NB4 (cell line): Measurements from ENCODE around the gene PDE11A.

Experiments
- DNase-seq: peaks from one replicate; pipeline ENCODE4 v3.0.0; 2010; ENCODE audit warnings: low read depth
- H3K4me3 ChIP-seq: one replicate; pipeline ENCODE4 v1.5.1; 2011; ENCODE audit warnings: mild to moderate bottlenecking, low read depth, low read length, moderate library complexity
- MYC ChIP-seq: IDR thresholded peaks from 2 replicates; pipeline ENCODE4 v1.6.1; 2011; ENCODE audit warnings: low read depth, low read length
- POLR2A ChIP-seq: IDR thresholded peaks from 2 replicates; pipeline ENCODE4 v1.6.1; 2011; ENCODE audit warnings: mild to moderate bottlenecking; ENCODE audit not compliant: insufficient read length; ENCODE audit errors: extremely low read depth
- TF ChIP-seq, protein P1 (sequence below): IDR thresholded peaks from 2 replicates; pipeline ENCODE4 v1.6.1; 2011; ENCODE audit warnings: low read depth, low read length
- TF ChIP-seq, protein P2 (sequence below): IDR thresholded peaks from one replicate; pipeline ENCODE4 v1.5.1; 2012; ENCODE audit warnings: low read depth, low read length

PDE11A gene

DNA sequence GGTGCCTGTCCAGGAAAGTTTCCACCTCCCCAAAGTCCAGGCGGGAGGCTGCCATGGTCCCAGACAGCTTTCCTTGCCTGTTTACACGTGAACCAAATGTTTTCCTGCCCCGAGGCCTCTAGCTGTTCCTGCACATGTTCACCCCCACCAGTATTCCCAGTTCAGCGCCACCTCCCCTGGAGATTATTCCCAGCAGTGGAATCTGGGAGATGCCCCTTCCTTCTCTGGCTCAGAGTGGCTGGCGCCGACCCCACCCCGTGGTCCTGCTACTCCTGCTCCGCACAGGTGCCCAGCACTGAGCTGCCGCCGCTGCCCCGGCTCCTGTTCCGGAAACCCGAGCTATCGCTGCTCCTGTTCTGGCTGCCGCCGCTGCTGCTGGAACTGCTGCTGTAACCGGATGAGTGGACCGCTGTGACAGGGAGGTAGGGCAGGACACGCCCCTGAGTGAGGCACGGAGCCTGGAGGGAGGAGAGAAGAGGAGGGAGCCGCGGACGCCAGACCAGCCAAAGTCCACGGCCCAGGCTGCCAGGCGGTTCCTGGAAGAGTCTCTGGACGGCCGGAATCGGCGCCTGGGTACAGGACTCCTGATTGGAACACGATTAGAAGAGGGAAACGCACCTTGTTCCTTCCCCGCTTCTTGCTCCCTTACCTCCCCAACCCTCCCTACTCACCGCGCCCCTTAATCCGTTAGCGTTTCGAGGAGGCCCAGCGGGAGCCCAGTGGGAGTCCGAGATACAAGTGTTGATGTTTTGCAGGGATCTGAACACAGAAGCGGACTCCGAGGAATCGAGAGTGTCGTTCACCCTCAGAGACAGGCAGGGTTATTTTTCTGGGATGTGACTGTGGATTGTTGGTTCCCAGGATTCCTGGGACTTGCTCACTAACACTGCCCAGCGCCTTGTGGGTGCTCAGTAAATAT is at the start of gene PDE11A:
Gene PDE11A, minus strand, starts transcription at position 395 of the 919 bp plus-strand sequence. Its CDS starts 340 bp downstream, at position 55.
- no peak within 1 kb of the TSS for H3K4me3 ChIP-seq
- DNase-seq = peak; percentile 14

DNA sequence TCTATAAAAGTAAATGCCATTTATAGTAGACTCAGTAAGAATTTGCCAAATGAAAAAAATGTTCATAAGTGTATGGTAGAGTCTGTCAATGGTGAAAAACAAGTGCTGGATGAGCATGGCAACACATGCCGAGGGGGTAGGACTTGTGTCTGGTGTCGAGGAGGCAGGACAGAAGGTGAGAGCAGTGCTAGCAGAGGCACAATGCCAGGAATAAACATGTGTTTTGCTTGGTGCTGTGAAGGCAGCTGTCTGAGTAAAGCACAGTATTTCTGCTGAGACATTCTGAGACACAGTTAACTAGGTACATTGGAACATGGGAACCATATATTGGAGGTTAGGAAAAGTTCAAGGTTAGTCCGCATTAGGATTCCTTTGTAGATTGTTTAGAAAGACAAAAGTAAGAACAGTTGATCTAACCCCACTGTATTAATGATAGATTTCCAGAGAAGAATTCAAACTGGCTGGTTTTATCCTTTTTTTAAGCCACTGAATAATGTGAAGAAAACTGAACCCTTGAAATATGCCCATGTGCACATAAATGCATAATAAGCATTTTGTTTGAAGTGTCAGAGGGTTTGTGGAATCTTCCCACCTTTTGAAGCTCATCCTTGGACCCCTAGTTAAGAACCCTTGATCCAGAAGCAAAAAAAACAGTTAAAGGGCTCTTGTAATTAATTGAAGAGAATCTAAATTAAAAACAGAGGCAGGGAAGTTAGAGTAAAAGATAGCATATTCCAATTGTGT is 46.8 kb upstream of the PDE11A start:
- no peak for DNase-seq
- TF ChIP-seq, protein P1, sequence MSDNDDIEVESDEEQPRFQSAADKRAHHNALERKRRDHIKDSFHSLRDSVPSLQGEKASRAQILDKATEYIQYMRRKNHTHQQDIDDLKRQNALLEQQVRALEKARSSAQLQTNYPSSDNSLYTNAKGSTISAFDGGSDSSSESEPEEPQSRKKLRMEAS = no peak
- TF ChIP-seq, protein P2, sequence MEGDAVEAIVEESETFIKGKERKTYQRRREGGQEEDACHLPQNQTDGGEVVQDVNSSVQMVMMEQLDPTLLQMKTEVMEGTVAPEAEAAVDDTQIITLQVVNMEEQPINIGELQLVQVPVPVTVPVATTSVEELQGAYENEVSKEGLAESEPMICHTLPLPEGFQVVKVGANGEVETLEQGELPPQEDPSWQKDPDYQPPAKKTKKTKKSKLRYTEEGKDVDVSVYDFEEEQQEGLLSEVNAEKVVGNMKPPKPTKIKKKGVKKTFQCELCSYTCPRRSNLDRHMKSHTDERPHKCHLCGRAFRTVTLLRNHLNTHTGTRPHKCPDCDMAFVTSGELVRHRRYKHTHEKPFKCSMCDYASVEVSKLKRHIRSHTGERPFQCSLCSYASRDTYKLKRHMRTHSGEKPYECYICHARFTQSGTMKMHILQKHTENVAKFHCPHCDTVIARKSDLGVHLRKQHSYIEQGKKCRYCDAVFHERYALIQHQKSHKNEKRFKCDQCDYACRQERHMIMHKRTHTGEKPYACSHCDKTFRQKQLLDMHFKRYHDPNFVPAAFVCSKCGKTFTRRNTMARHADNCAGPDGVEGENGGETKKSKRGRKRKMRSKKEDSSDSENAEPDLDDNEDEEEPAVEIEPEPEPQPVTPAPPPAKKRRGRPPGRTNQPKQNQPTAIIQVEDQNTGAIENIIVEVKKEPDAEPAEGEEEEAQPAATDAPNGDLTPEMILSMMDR = no peak
- TF ChIP-seq POLR2A (no peak), MYC (no peak)
- no peak overlapping the region for H3K4me3 ChIP-seq

More for the DNA sequence above, at the start of gene PDE11A:
- no peak for TF ChIP-seq MYC
- TF ChIP-seq, protein P1 = no peak
- TF ChIP-seq, protein P2 = no peak
- no peak for TF ChIP-seq POLR2A

DNA sequence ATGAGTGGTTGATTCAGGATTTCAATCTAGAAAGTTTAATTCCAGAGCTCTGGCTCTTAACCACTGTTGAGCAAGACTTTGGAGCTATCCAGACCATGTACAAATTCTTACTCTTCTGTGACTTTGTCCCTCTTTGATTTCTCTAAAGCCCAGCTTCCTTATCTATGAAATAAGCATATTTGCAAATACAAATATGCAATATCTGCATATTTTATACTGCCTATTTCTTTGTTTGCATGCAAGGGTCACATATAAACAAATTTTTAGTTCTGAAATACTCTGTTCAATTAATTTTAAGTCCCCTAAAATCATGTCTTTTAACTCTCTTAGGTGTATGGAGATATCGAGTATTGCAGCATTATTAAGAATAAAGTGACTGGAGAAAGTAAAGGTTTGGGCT is 45.1 kb upstream of the PDE11A start:
- no peak overlapping the region for H3K4me3 ChIP-seq
- TF ChIP-seq MYC (no peak), POLR2A (no peak)
- TF ChIP-seq, protein P2 = no peak
- TF ChIP-seq, protein P1 = no peak
- DNase-seq = no peak

DNA sequence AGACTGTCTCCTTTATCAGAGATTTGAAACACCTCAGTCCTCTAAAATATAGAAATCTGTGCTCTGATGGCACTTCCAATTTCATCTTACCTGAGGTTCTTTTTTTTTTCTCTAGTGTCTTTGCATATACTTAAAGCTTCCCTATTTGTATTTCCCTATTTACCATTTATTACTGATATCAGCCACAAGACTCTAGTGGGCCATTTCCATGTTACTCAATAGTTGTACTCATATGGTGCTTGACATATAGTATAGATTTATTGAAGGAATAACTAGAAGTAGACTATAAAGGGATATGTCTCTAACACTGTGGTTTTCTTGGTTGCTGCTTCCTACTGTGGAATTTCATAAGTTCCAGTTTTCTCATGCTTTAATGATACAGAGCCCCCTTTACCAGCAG is 42.7 kb upstream of the PDE11A start:
- DNase-seq = no peak
- no peak overlapping the region for H3K4me3 ChIP-seq
- TF ChIP-seq, protein P1 = no peak
- no peak for TF ChIP-seq POLR2A
- no peak for TF ChIP-seq MYC
- TF ChIP-seq, protein P2 = no peak

DNA sequence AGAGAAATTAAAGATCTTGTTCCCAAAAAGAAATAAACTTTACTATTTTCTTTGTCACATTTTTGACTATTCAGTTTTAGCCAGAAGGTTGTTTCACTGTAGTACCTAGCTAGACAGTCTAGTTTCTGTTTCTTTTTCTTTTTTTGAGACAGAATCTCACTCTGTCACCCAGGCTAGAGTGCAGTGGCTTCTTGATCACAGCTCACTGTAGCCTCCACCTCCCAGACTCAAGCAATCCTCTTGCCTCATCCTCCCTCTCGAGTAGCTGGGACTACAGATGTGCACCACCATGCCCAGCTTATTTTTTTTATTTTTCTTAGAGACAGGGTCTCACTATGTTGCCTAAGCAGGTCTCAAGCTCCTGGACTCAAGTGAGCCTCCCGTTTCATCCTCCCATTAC is 41.9 kb upstream of the PDE11A start:
- DNase-seq = no peak
- no peak overlapping the region for H3K4me3 ChIP-seq
- TF ChIP-seq, protein P1 = no peak
- no peak for TF ChIP-seq POLR2A
- TF ChIP-seq MYC = no peak
- TF ChIP-seq, protein P2 = no peak
